ENCODE measurements around the gene XXYLT1. TPM values are rescaled to one million over a fixed set of nuclear protein-coding genes. Genes with fewer than 3 reads are reported as not detected.

XXYLT1 gene
- total and polyA plus RNA-seq, 7 donors, result 2.5 to 13.8 (median 11.1) TPM

DNA sequence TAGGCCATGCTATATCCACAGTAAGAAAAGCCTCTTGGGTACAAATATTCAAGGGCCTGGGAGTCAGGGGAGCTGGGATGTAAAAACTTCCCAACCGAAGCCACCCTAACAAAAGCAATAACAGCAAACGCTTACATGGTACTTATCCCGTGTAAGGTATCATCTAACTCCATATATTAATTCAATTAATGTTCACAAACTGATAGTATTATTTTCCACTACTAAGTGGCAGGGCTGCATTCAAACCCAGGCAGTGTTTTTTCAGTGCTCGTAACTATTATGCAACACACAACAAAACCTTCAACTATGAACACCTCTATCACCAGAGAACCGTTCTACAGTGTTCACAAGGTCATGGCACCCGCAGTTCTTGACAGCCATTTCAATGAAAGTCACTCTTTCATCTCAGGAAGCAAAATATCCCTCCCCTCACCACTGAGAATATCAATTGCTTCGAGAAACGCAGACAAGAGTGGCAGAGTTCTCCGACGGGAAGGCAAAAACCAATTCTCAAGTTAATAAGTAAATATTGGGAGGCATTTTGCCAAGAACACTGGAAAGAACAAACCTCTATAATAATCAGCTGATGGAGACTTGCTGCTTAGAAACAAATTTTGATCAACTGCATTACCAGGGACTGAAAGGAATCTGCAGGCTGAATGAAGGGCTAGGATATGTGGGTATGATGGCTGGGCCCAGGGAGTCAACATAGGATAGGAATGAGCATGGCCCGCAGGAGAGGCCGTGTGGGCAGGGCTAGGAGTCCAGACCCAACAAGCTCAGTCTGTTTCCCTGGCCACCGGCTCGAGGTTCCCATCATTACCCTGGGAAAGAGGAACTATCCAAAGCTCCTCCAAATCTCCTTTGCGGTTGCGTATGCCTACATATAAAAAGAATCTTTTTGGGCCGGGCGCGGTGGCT is 72.3 kb downstream of the XXYLT1 start:
- WGBS, 2 donors, result 89 to 95% methylated on average over 19 of the region's 19 CpGs
- DNase-seq, result peak; percentile 35
- H3K27me3 ChIP-seq, result no peaks in the 10 kb centered on the region
- peaks cover 0 to 30% (median 21%) of the 10 kb centered on the region in 4 donors for H3K4me1 ChIP-seq
- H3K36me3 ChIP-seq, result no peaks in the 10 kb centered on the region
- no peak overlapping the region for H3K27ac ChIP-seq
- TF ChIP-seq EP300 (IDR thresholded peaks at IDR 0.05) (no peak), POLR2A (IDR thresholded peaks at IDR 0.05) (no peak), CTCF (IDR thresholded peaks at IDR 0.05) (no peak), POLR2AphosphoS5 (IDR thresholded peaks at IDR 0.05) (no peak)
- H3K9me3 ChIP-seq, result no peaks in the 10 kb centered on the region
- H3K4me3 ChIP-seq, result no peak overlapping the region
- intact Hi-C loops (cut with DNase I), result loop anchor here (5.0 kb wide), 1 partner anchor 54 kb away; no protein-coding TSS in a partner anchor

DNA sequence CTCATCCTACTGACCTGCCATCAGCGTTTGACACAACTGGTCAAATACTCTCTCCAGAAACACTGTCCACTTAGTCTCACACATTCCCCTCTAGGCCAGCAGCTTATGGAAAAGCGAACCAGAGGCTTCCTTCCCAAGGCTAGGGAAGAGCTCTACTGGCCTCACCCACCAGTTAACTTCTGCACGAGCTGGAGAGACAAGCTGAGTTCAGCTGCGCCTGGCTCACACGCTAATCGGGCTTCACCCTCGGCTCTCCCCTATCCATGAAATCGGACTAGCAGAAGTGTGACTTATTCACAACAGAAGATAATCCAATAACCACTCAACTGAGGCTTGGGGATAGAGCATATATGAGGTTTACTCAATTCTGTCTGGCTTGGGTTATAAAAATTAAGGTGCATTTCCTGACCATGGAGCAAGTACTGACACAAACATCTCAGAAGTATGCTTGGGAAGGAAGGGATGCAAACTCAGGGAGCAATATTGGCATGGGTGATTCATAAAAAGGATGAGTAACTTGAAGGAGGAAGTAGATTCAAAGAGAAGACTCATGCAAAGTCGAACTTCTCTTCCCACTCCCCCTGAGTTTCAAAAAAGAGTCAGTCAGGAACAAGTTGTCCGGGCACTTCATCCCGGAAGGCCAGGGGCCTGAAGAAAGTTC is 73.1 kb downstream of the XXYLT1 start:
- peak; percentile 12 for DNase-seq
- intact Hi-C loops (cut with DNase I), result loop anchor here (5.0 kb wide), 1 partner anchor 54 kb away; no protein-coding TSS in a partner anchor
- Histone ChIP-seq H3K4me3 (no peak overlapping the region), H3K36me3 (no peaks in the 10 kb centered on the region), H3K27ac (no peak overlapping the region), H3K27me3 (no peaks in the 10 kb centered on the region), H3K4me1 (peaks cover 0 to 27% (median 21%) of the 10 kb centered on the region in 4 donors), H3K9me3 (no peaks in the 10 kb centered on the region)
- WGBS, 2 donors, result 86 to 89% methylated on average over 11 of the region's 11 CpGs
- TF ChIP-seq POLR2AphosphoS5 (IDR thresholded peaks at IDR 0.05), result no peak
- no peak for TF ChIP-seq EP300 (IDR thresholded peaks at IDR 0.05)
- no peak for TF ChIP-seq CTCF (IDR thresholded peaks at IDR 0.05)
- no peak for TF ChIP-seq POLR2A (IDR thresholded peaks at IDR 0.05)

DNA sequence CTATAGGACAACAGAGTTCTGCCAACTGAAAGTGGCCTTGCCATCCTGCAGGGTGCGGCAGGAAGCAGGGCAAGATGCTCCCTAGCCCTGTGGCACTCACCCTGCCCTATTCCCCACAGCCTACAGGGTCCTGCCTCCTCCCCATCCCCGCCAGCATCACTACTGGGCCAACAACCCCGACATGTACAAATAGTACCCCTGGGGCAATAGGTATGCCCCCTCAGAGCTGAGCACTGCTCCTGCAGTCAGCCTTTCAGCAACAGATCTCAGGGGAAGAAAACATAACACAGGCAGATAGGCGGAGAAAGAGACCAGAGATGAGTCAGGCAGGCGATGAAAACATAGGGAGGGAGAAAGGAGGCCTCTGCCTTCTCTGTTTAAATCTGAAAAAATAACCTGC is 74.7 kb downstream of the XXYLT1 start:
- TF ChIP-seq CTCF (IDR thresholded peaks at IDR 0.05), result peak in 3 of 4 experiments; percentile 6 to 26 (median 8)
- TF ChIP-seq POLR2AphosphoS5 (IDR thresholded peaks at IDR 0.05), result no peak
- Histone ChIP-seq H3K4me1 (peaks cover 0 to 27% (median 21%) of the 10 kb centered on the region in 4 donors), H3K4me3 (no peak overlapping the region), H3K9me3 (peaks cover 0 to 3% (median 0%) of the 10 kb centered on the region in 4 donors), H3K27me3 (no peaks in the 10 kb centered on the region), H3K27ac (peak overlapping the region; percentile 36 to 80 (median 74)), H3K36me3 (no peaks in the 10 kb centered on the region)
- intact Hi-C loops (cut with DNase I), result loop anchor here (5.0 kb wide), 1 partner anchor 56 kb away; no protein-coding TSS in a partner anchor
- DNase-seq, result peak; percentile 60
- 88 to 94% methylated on average over 5 of the region's 5 CpGs for WGBS, 2 donors

- no peaks in the 10 kb centered on the region for H3K36me3 ChIP-seq
- peak; percentile 65 for DNase-seq
- peaks cover 0 to 5% (median 0%) of the 10 kb centered on the region in 4 donors for H3K9me3 ChIP-seq
- peaks cover 0 to 27% (median 21%) of the 10 kb centered on the region in 4 donors for H3K4me1 ChIP-seq
- peak in 1 of 4 experiments; percentile 7 for TF ChIP-seq CTCF (IDR thresholded peaks at IDR 0.05)
- no peak for TF ChIP-seq POLR2A (IDR thresholded peaks at IDR 0.05)
- intact Hi-C loops (cut with DNase I), result loop anchor here (5.0 kb wide), 1 partner anchor 57 kb away; no protein-coding TSS in a partner anchor
- no peak overlapping the region for H3K4me3 ChIP-seq
- peak overlapping the region; percentile 36 to 80 (median 74) for H3K27ac ChIP-seq
- H3K27me3 ChIP-seq, result no peaks in the 10 kb centered on the region
- 90 to 92% methylated on average over 17 of the region's 17 CpGs for WGBS, 2 donors
These were observed 75.4 kb downstream of the XXYLT1 start for GRCh38 chr3:195195321-195196209.
